ENCODE results near the gene DRP2. TPM values are rescaled to one million over a fixed set of nuclear protein-coding genes. Genes with fewer than 3 reads are reported as not detected.

DRP2 gene
- total and polyA plus RNA-seq, 2 of the 13 experiments (the other 11 are each of a cell fraction or from before 2014, with no cell fraction given) = 0.04 to 0.07 TPM

- Histone ChIP-seq H3K27ac (ENCODE audit: extremely low read length, insufficient read depth, low read length) (no peak overlapping the region), H4K20me1 (ENCODE audit: insufficient read depth, low read length) (no peaks in the 10 kb centered on the region), H3K9me3 (ENCODE audit: low read length) (no peaks in the 10 kb centered on the region), H3K4me1 (ENCODE audit: insufficient read depth, low read length) (no peaks in the 10 kb centered on the region), H3K79me2 (ENCODE audit: insufficient read depth, low read length) (no peaks in the 10 kb centered on the region), H3K36me3 (replicated peaks in 1 of 2; ENCODE audit: control insufficient read depth in 1 of 2, insufficient read depth in 2 of 2, low read length in 2 of 2) (no peaks in the 10 kb centered on the region), H3K4me3 (replicated peaks in 1 of 3; ENCODE audit: insufficient read depth in 1 of 3, low read depth in 2 of 3, low read length in 3 of 3) (no peak overlapping the region), H2AFZ (ENCODE audit: low read length) (no peak overlapping the region), H3K9ac (ENCODE audit: insufficient read depth, low read depth, low read length) (no peak overlapping the region), H3K4me2 (ENCODE audit: low read depth, low read length) (no peak overlapping the region), H3K27me3 (ENCODE audit: control insufficient read depth in 1 of 2, insufficient read depth in 2 of 2, low read length in 2 of 2) (no peaks in the 10 kb centered on the region)
- ChIA-PET CTCF (ENCODE audit: low intra/inter-chr PET ratio, low total read pairs) (no interaction called here), POLR2A (no interaction called here)
- in situ Hi-C loops (cut with HindIII; ENCODE audit: extremely low pct_ligation_motif_present, low pct_unique_long_range_greater_than_20kb) = no loop called here
- no peak for FAIRE-seq
- no TSS peak for BruUV-seq (replicated peaks)
- 0% methylated on average over 4 of the region's 4 CpGs for WGBS (ENCODE audit: low lambda C conversion rate)
- ATAC-seq = peak; percentile 41; the same call in 1 of the 3 replicates
- intact Hi-C loops (cut with micrococcal nuclease; ENCODE audit: unreplicated experiment) = no loop called here
- no peak for TF ChIP-seq SNAPC5 (CRISPR knock-in tag; IDR thresholded peaks at IDR 0.05; ENCODE audit: borderline replicate concordance)
- TF ChIP-seq NFE2 (CRISPR knock-in tag; IDR thresholded peaks at IDR 0.05) = no peak
- TF ChIP-seq GTF3A (CRISPR knock-in tag; conservative IDR thresholded peaks at IDR 0.05) = no peak
- no peak for TF ChIP-seq ZNF605 (CRISPR knock-in tag; IDR thresholded peaks at IDR 0.05)
- TF ChIP-seq TRIM22 (IDR thresholded peaks at IDR 0.05) = no peak
- peak; percentile 4 for DNase-seq (ENCODE audit: low spot score)
Observed at GRCh38 chrX:101208152-101208905, 11.3 kb upstream of the DRP2 start.

- H3K36me3 ChIP-seq (replicated peaks in 1 of 2; ENCODE audit: control insufficient read depth in 1 of 2, insufficient read depth in 2 of 2, low read length in 2 of 2) = no peaks in the 10 kb centered on the region
- DNase-seq (ENCODE audit: low spot score) = no peak
- intact Hi-C loops (cut with micrococcal nuclease; ENCODE audit: unreplicated experiment) = no loop called here
- CTCF ChIA-PET (ENCODE audit: low intra/inter-chr PET ratio, low total read pairs) = no interaction called here
- H4K20me1 ChIP-seq (ENCODE audit: insufficient read depth, low read length) = no peaks in the 10 kb centered on the region
- no peak overlapping the region for H3K4me3 ChIP-seq (replicated peaks in 1 of 3; ENCODE audit: insufficient read depth in 1 of 3, low read depth in 2 of 3, low read length in 3 of 3)
- in situ Hi-C loops (cut with HindIII; ENCODE audit: extremely low pct_ligation_motif_present, low pct_unique_long_range_greater_than_20kb) = no loop called here
- H3K4me1 ChIP-seq (ENCODE audit: insufficient read depth, low read length) = no peaks in the 10 kb centered on the region
- ATAC-seq = no peak
- H3K4me2 ChIP-seq (ENCODE audit: low read depth, low read length) = no peak overlapping the region
- H3K79me2 ChIP-seq (ENCODE audit: insufficient read depth, low read length) = no peaks in the 10 kb centered on the region
- H3K27ac ChIP-seq (ENCODE audit: extremely low read length, insufficient read depth, low read length) = no peak overlapping the region
- no TSS peak for BruUV-seq (replicated peaks)
- H3K9me3 ChIP-seq (ENCODE audit: low read length) = no peaks in the 10 kb centered on the region
- POLR2A ChIA-PET = no interaction called here
- no peak overlapping the region for H3K9ac ChIP-seq (ENCODE audit: insufficient read depth, low read depth, low read length)
- 0% methylated on average over 1 of the region's 1 CpG for WGBS (ENCODE audit: low lambda C conversion rate)
- FAIRE-seq = no peak
- no peaks in the 10 kb centered on the region for H3K27me3 ChIP-seq (ENCODE audit: control insufficient read depth in 1 of 2, insufficient read depth in 2 of 2, low read length in 2 of 2)
- H2AFZ ChIP-seq (ENCODE audit: low read length) = no peak overlapping the region
- no peak for TF ChIP-seq NFIB (CRISPR knock-in tag; IDR thresholded peaks at IDR 0.05; ENCODE audit: borderline replicate concordance)
- no peak for TF ChIP-seq ZNF512B (CRISPR knock-in tag; IDR thresholded peaks at IDR 0.05; ENCODE audit: borderline replicate concordance)
- no peak for TF ChIP-seq ATF3 (CRISPR knock-in tag; IDR thresholded peaks at IDR 0.05)
- no peak for TF ChIP-seq RXRA (CRISPR knock-in tag; IDR thresholded peaks at IDR 0.05)
- no peak for TF ChIP-seq PHF8 (CRISPR knock-in tag; IDR thresholded peaks at IDR 0.05)
- no peak for TF ChIP-seq RFX1 (IDR thresholded peaks at IDR 0.05)
- no peak for TF ChIP-seq BRD4 (CRISPR knock-in tag; IDR thresholded peaks at IDR 0.05)
- no peak for TF ChIP-seq ZNF12 (CRISPR knock-in tag; IDR thresholded peaks at IDR 0.05)
- TF ChIP-seq NCOA1 (CRISPR knock-in tag; IDR thresholded peaks at IDR 0.05) = no peak
- TF ChIP-seq ZNF260 (CRISPR knock-in tag; IDR thresholded peaks at IDR 0.05; ENCODE audit: borderline replicate concordance, low read depth) = no peak
- no peak for TF ChIP-seq GZF1 (CRISPR knock-in tag; IDR thresholded peaks at IDR 0.05)
Observed at GRCh38 chrX:101210630-101211029, 9.0 kb upstream of the DRP2 start.
